ENCODE data around the gene LRRK1. TPM values are rescaled to one million over a fixed set of nuclear protein-coding genes. Genes with fewer than 3 reads are reported as not detected.

Gene LRRK1
- total and polyA plus RNA-seq, 9 donors: 6.5 to 27.3 (median 17.5) TPM

DNA sequence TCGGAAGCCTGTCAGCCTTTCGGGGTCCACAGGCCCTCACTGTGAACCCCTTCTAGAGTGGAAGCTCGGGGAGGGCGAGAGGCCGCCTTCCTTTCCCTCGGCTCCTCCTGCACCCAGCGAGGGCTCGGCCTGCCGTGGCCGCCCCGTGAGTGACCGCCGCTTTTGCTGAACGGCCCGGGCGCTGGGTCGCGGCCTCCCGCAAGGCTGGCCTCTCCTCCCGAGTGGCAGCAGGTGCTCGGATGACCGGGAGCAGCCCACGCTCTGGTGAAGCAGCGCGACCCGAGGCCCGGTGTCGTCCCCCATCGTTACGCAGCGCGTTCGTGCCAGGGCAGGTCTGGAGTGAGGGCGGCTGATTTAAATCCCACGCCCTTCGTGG is 53.8 kb downstream of the LRRK1 start:
- no peak for TF ChIP-seq POLR2A (IDR thresholded peaks at IDR 0.05)
- no peak for TF ChIP-seq CTCF (IDR thresholded peaks at IDR 0.05)
- TF ChIP-seq EP300 (IDR thresholded peaks at IDR 0.05): no peak
- no peak for DNase-seq
- H3K27me3 ChIP-seq: no peaks in the 10 kb centered on the region
- no peaks in the 10 kb centered on the region for H3K9me3 ChIP-seq
- peaks cover 6% of the 10 kb centered on the region for H3K4me1 ChIP-seq (ENCODE audit: insufficient read depth)
- H3K27ac ChIP-seq: no peak overlapping the region
- H3K36me3 ChIP-seq: no peaks in the 10 kb centered on the region
- 46 to 54% (median 49%) methylated on average over 32 to 36 of the region's 36 CpGs for WGBS, 3 donors
- intact Hi-C loops (cut with DNase I): no loop called here
- H3K4me3 ChIP-seq: no peak overlapping the region

DNA sequence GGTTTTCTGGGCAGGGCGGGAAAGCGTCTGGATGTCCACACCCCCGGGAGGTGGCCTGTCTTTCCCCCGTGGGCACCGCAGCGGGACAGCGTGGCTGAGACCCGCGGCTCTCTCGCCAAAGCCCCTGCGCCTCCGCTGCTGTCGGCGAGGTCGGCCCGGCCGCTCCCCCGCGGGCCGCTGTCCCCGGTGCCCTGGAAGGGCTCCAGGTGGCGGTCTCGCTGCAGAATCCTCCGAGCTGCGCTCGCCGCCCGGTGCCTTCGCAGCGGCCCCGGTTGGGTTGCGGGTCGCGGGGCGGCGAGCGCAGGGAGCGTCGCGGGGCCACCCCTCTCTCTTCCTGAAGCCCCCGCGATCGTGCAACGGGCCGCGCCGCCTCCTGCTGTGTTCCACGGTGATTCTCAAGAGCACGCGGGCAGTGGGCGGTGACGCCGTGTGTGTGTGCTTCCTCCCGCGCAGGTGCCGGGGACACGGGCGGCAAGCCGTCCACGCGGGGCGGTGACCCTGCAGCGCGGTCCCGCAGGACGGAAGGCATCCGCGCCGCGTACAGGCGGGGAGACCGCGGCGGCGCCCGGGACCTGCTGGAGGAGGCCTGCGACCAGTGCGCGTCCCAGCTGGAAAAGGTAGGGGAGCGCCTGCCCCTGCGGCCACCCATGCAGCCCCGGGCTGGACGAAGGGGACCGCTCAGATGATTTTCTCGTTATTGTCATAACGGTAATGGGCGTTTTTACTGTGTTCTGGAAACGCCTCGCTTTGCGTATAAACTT is 54.4 kb downstream of the LRRK1 start:
- 15 to 25% (median 22%) methylated on average over 46 to 90 of the region's 90 CpGs for WGBS, 3 donors
- Histone ChIP-seq H3K4me1 (ENCODE audit: insufficient read depth) (peaks cover 6% of the 10 kb centered on the region), H3K27me3 (no peaks in the 10 kb centered on the region), H3K4me3 (peak overlapping the region; percentile 7), H3K36me3 (no peaks in the 10 kb centered on the region), H3K9me3 (no peaks in the 10 kb centered on the region), H3K27ac (no peak overlapping the region)
- no peak for TF ChIP-seq CTCF (IDR thresholded peaks at IDR 0.05)
- TF ChIP-seq POLR2A (IDR thresholded peaks at IDR 0.05): no peak
- no peak for TF ChIP-seq EP300 (IDR thresholded peaks at IDR 0.05)
- intact Hi-C loops (cut with DNase I): no loop called here
- DNase-seq: no peak

- H3K36me3 ChIP-seq: no peaks in the 10 kb centered on the region
- no peaks in the 10 kb centered on the region for H3K9me3 ChIP-seq
- intact Hi-C loops (cut with DNase I): no loop called here
- 93 to 98% (median 97%) methylated on average over 4 of the region's 4 CpGs for WGBS, 3 donors
- H3K27me3 ChIP-seq: no peaks in the 10 kb centered on the region
- H3K4me1 ChIP-seq (ENCODE audit: insufficient read depth): peaks cover 6% of the 10 kb centered on the region
- no peak for DNase-seq
- TF ChIP-seq POLR2A (IDR thresholded peaks at IDR 0.05) (no peak), CTCF (IDR thresholded peaks at IDR 0.05) (no peak)
- no peak overlapping the region for H3K27ac ChIP-seq
- no peak overlapping the region for H3K4me3 ChIP-seq
Measured at GRCh38 chr15:100975043-100975442, 55.9 kb downstream of the LRRK1 start.

DNA sequence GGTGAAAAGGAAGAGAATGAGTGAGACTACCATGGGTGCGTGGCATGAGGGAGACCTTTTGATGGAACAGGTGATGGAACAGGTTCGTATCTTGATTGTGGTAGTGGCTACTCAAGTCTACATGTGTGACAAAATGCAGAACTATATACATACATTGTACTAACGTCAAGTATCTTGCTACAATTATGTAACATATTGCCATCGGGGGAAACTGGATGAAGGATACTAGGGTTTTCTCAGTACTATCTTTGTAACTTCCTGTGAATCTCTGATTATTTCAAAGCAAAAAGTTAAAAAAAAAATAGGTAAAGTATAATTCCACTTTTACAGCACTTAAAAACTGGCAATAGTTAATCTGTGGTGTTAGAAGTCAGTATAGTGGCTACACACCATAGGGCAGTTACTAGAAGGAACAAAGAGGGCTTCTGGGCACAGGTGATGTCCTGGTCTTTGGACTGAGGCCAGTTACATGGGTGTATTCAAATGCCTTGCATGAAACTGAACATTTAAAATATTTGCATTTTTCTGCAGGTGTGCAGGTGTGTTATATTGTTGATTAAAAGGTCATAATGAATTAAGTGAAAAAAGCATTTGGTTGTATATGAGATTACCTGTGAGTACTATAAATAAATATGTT is 61.4 kb downstream of the LRRK1 start:
- TF ChIP-seq POLR2A (IDR thresholded peaks at IDR 0.05) (no peak), CTCF (IDR thresholded peaks at IDR 0.05) (no peak), EP300 (IDR thresholded peaks at IDR 0.05) (no peak)
- Histone ChIP-seq H3K36me3 (no peaks in the 10 kb centered on the region), H3K27ac (no peak overlapping the region), H3K27me3 (no peaks in the 10 kb centered on the region), H3K4me3 (no peak overlapping the region), H3K9me3 (no peaks in the 10 kb centered on the region), H3K4me1 (ENCODE audit: insufficient read depth) (no peaks in the 10 kb centered on the region)
- no peak for DNase-seq
- intact Hi-C loops (cut with DNase I): no loop called here
- WGBS, 3 donors: 84 to 96% (median 94%) methylated on average over 4 of the region's 4 CpGs

Measured in ovary (tissue), 9 donors.